ENCODE results near the gene PDZD8. TPM values are rescaled to one million over a fixed set of nuclear protein-coding genes. Genes with fewer than 3 reads are reported as not detected.

PDZD8 gene
- total and polyA plus RNA-seq, 12 donors = 1.7 to 45.7 (median 25.0) TPM

GRCh38 chr10:117421985-117422384 is 46.7 kb upstream of the PDZD8 start:
- no peaks in the 10 kb centered on the region for H3K27me3 ChIP-seq
- no peak overlapping the region for H3K4me3 ChIP-seq
- no peaks in the 10 kb centered on the region for H3K36me3 ChIP-seq (replicated peaks in 1 of 2)
- H3K9me3 ChIP-seq (replicated peaks in 1 of 3) = no peaks in the 10 kb centered on the region
- WGBS, 4 donors = 77 to 81% (median 80%) methylated on average over 5 of the region's 5 CpGs
- intact Hi-C loops (cut with DNase I) = no loop called here
- TF ChIP-seq, protein P1, sequence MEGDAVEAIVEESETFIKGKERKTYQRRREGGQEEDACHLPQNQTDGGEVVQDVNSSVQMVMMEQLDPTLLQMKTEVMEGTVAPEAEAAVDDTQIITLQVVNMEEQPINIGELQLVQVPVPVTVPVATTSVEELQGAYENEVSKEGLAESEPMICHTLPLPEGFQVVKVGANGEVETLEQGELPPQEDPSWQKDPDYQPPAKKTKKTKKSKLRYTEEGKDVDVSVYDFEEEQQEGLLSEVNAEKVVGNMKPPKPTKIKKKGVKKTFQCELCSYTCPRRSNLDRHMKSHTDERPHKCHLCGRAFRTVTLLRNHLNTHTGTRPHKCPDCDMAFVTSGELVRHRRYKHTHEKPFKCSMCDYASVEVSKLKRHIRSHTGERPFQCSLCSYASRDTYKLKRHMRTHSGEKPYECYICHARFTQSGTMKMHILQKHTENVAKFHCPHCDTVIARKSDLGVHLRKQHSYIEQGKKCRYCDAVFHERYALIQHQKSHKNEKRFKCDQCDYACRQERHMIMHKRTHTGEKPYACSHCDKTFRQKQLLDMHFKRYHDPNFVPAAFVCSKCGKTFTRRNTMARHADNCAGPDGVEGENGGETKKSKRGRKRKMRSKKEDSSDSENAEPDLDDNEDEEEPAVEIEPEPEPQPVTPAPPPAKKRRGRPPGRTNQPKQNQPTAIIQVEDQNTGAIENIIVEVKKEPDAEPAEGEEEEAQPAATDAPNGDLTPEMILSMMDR (IDR thresholded peaks at IDR 0.05) = no peak
- TF ChIP-seq POLR2A (IDR thresholded peaks at IDR 0.05) = no peak
- DNase-seq = no peak
- H3K4me1 ChIP-seq (replicated peaks in 1 of 2) = no peaks in the 10 kb centered on the region
- H3K27ac ChIP-seq = no peak overlapping the region

DNA sequence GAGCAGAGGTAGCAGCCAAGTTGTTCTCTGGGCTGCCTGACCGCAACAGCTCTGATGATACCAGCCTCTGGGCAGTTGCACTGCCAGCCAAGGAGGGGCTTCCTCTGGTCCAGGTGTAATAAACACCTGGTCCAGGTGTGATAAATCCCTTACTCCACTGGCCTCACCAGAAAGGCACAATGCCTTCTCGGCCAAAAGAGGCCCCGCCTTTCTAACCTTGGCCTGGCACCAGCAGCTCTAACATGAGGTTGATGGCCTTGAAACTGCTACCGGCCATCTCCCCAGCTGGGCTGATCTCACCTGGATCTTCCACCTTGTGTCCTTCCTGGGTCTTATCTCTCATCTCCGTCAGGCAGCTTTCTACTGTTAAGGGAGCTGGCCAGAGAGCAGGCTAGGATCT is 45.5 kb upstream of the PDZD8 start:
- TF ChIP-seq POLR2A (IDR thresholded peaks at IDR 0.05) = no peak
- TF ChIP-seq, protein P1 (IDR thresholded peaks at IDR 0.05) = no peak
- intact Hi-C loops (cut with DNase I) = no loop called here

DNA sequence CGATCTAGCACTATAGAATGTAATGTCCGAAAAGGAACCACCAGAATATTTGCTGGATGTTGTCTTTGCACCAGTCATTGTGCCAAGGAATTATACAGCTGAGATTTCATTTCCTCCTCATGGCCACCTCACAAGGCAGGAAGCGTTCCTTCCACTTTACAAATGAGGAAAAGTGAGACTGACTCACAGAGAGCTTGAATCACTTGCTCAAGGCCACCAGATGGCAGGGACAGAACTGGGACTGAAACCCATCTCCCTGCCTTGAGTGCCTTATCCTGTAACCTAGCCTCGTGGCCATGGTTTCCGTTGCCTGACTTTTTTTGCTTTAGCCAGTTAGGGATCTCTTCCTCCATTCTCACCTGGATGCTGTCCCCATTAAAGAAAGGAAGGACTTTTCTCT is 44.7 kb upstream of the PDZD8 start:
- no peaks in the 10 kb centered on the region for H3K36me3 ChIP-seq (replicated peaks in 1 of 2)
- H3K4me3 ChIP-seq = no peak overlapping the region
- H3K9me3 ChIP-seq (replicated peaks in 1 of 3) = no peaks in the 10 kb centered on the region
- peak overlapping the region in 1 of 5 donors; percentile 34 for H3K27ac ChIP-seq
- peak; percentile 51 to 84 (median 78) for DNase-seq
- intact Hi-C loops (cut with DNase I) = no loop called here
- H3K4me1 ChIP-seq (replicated peaks in 1 of 2) = no peaks in the 10 kb centered on the region
- H3K27me3 ChIP-seq = no peaks in the 10 kb centered on the region
- TF ChIP-seq, protein P1 (IDR thresholded peaks at IDR 0.05) = peak in 2 of 6 experiments; percentile 12 to 25
- no peak for TF ChIP-seq POLR2A (IDR thresholded peaks at IDR 0.05)
- 38 to 51% (median 42%) methylated on average over 5 of the region's 5 CpGs for WGBS, 4 donors

More for the DNA sequence above, 45.5 kb upstream of the PDZD8 start:
- H3K4me3 ChIP-seq = no peak overlapping the region
- no peaks in the 10 kb centered on the region for H3K36me3 ChIP-seq (replicated peaks in 1 of 2)
- DNase-seq = no peak
- no peaks in the 10 kb centered on the region for H3K27me3 ChIP-seq
- H3K4me1 ChIP-seq (replicated peaks in 1 of 2) = no peaks in the 10 kb centered on the region
- H3K9me3 ChIP-seq (replicated peaks in 1 of 3) = no peaks in the 10 kb centered on the region
- no peak overlapping the region for H3K27ac ChIP-seq
- WGBS, 4 donors = 64 to 88% (median 77%) methylated on average over 4 to 5 of the region's 5 CpGs

GRCh38 chr10:117419159-117419558 is 43.9 kb upstream of the PDZD8 start:
- H3K4me1 ChIP-seq (replicated peaks in 1 of 2) = no peaks in the 10 kb centered on the region
- no peaks in the 10 kb centered on the region for H3K36me3 ChIP-seq (replicated peaks in 1 of 2)
- no peak overlapping the region for H3K27ac ChIP-seq
- H3K9me3 ChIP-seq (replicated peaks in 1 of 3) = no peaks in the 10 kb centered on the region
- WGBS, 4 donors = 52 to 91% (median 70%) methylated on average over 2 of the region's 2 CpGs
- intact Hi-C loops (cut with DNase I) = no loop called here
- no peak overlapping the region for H3K4me3 ChIP-seq
- H3K27me3 ChIP-seq = no peaks in the 10 kb centered on the region
- no peak for DNase-seq
- TF ChIP-seq POLR2A (IDR thresholded peaks at IDR 0.05) = no peak
- TF ChIP-seq, protein P1 (IDR thresholded peaks at IDR 0.05) = no peak

Data from adrenal gland (tissue), 12 donors.